Measurements from ENCODE around the gene FBXW7.
"Not testable (repeated sequence)": the region's sequence is repeated elsewhere in the genome, so short reads cannot be mapped to it uniquely, and the experiment has no call there.

FBXW7 gene, protein sequence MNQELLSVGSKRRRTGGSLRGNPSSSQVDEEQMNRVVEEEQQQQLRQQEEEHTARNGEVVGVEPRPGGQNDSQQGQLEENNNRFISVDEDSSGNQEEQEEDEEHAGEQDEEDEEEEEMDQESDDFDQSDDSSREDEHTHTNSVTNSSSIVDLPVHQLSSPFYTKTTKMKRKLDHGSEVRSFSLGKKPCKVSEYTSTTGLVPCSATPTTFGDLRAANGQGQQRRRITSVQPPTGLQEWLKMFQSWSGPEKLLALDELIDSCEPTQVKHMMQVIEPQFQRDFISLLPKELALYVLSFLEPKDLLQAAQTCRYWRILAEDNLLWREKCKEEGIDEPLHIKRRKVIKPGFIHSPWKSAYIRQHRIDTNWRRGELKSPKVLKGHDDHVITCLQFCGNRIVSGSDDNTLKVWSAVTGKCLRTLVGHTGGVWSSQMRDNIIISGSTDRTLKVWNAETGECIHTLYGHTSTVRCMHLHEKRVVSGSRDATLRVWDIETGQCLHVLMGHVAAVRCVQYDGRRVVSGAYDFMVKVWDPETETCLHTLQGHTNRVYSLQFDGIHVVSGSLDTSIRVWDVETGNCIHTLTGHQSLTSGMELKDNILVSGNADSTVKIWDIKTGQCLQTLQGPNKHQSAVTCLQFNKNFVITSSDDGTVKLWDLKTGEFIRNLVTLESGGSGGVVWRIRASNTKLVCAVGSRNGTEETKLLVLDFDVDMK

DNA sequence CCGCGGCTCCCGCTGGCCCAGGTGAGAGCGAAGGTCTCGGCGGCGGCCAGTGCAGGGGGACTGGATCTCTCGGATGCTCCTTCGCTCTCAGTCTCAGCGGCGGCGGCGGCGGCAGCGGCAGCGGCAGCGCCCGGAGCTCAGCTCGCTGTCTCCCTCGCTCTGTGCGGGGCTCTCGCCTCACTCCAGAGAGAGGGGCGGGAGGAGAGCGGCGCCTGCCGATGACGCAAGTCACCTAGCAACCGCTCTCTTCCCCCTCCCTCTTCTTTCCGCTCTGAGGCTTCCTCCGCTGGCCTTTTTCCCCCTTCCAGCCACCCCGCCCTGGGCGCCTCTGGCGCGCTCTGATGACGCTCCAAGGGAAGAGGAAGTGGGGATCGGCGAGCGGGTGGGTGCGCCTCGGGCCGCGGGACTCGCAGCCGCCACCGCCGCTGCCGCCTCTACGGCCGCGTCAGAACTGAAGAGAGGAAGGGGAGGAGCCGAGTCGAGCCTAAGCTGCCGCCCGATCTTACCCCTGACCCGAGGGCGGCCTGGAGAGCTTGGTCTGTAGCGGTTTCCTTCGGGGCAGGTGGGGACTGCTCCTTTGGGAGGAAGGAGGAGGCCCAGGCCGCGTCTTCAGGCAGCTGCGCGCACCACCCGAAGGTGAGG is at the start of gene FBXW7:
TSS of gene FBXW7 (minus strand) at position 190 of the 642 bp plus-strand sequence. CDS start 124,289 bp downstream, outside the sequence.
- peak; percentile 100 for DNase-seq

DNA sequence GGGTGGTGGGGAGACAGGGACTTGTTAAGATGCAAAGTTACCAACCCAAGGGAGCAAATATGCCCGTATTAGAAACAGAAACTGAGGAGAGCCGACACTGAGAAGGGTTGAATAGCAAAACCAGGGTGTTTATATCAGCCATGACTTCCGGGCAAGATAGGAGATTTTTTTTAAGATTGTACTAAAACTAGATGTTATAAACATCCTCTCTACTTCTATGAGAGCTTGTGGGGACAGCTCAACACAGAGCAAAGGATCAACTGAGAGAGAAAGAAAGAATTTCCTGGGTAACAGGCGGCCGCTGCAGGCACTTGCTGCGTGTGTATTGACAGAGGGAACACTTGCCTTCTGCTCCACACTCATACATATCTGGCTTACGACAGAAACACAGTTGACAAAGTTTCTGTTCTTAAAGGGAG is 49.1 kb upstream of the FBXW7 start:
- no peak for DNase-seq

DNA sequence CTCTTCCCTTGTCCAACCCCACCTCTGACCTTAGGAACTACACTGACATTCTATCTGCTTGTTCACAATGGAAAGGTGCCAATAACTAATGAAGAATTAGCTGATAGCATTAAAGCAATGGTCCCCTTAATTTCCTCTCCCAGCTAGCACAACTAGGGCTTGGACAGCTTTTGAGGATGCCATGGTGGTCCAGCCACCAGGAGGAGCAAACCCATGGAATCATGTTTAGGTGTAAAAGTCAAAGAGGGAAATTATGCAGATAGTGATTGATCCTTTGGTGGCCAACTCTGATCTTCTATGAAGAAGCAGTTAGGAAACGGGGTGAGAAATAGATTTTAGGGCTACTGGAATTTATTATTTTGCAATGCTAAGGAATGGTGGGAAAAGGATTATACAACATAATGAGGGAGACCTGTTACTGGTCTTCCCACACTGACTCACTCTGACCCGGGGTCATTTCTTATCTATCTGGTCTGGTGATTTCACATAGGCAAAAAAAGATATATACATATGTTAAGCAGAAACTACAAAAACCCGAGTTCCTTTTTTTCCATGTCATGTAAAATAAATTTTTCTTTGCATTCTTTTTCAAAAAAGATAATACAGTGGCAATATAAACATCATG is 45.8 kb upstream of the FBXW7 start:
- DNase-seq, result no peak

DNA sequence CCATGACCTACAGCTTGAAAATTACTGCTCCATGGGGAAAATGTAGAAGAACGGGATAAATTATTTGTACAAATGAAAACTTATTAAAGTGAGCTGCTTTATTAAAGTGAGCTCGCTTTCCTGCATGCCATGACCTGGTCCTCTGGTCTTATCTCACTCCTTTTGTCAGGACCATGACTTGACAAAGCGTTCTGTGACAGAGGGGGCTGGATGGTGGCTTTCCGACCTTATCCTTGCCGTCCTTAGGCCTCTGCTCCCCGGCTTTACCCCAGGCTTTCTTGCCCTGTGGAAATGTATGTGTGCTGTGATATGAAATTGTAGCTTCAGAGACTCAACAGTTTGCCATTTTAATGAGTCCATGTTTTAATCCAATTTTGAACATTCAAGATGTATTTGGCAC is 44.0 kb upstream of the FBXW7 start:
- no peak for DNase-seq

DNA sequence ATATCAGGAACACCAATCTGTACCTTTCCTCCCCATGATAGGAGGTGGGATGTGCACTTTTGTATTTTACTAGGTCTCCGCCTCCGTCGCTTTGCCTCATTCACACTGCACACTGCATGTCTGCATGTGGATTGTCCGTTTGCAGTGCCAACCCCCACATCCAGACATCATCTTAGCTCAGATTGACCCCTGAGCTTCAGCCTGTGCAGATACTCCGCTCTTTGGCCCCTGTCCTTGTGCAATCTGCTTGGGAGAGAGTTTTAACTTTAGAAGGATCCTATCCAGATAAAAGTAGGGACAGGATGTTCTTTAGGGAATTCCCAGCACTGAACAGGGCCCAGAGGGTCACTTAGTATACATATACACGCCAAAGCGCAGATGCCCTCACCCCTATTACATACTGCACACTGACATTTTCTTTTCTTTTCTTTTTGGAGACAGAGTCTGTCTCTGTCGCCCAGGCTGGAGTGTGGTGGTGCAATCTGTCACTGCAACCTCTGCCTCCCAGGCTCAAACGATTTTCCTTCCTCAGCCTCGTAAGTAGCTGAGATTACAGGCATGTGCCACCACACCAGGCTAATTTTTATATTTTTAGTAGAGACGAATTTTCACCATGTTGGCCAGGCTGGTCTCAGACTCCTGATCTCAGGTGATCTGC is 43.3 kb upstream of the FBXW7 start:
- no peak for DNase-seq

DNA sequence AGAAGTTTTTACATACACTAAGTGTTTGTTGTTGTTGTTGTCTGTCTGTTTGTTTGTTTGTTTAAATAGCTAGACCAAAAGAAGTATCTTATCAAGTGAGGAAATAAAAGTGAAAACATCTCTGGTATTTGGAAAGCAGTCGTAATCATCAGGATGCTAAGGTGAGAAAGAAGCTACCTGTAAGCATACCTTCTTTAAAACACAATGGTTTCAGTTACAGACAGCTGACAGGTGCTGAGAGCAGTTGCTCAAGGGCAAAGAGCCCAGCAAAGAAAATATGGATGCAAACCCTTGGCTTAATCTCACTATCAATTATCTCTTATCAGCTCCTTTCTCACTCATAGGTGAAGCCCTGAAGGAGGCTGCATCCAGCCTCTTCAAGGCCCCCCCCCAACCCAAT is 42.8 kb upstream of the FBXW7 start:
- DNase-seq, result no peak

DNA sequence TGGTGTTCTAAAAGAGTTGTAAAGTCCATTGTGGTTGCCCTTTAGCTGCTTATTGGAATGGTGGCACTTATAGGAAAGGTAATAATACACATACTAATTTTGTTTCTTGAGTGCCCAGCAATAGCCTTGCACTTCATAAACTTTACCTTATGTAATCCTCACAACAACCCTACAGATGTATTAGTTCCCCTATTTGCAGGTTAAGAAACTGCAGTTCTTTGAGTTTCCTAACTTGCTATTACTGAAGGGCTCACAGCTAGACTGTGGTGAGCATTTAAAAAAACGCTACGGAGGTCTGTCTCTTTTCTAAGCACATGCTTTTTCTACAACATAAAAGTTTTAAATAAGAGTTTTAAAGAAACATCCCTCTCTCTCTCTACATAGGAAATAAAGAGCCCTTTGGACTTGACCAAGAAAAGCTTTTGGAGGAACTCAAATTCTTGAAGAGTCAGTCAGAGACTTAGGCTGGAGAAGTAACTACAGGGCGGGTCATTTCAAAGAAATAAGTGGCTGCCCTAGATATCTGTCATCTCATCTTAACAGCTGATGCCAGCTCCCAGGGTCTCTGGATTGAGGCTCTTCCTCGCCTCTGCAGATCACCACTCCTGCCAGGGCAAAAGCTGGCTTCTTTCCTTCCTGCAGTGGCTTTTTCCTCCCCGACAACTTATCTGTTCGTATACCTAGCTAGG is 42.0 kb upstream of the FBXW7 start:
- DNase-seq, result no peak

DNA sequence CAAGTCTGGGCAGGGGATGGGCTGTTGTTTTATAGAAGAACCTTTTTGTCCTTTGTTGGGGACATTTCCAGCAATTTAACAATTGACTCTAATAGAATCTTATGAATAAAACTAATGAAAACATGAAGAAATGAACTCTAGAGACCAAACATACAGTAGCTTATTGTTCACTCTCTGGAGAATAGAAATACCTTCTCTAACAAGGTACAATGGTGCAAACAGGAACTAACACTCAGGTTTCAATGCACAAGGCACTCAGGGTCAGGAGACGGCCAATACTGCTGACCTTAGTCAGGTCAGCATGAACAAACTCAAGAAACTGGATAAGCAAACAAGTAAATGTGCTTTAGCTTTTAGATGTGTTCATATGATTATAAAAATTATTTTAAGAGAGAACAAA is 39.6 kb upstream of the FBXW7 start:
- no peak for DNase-seq

DNA sequence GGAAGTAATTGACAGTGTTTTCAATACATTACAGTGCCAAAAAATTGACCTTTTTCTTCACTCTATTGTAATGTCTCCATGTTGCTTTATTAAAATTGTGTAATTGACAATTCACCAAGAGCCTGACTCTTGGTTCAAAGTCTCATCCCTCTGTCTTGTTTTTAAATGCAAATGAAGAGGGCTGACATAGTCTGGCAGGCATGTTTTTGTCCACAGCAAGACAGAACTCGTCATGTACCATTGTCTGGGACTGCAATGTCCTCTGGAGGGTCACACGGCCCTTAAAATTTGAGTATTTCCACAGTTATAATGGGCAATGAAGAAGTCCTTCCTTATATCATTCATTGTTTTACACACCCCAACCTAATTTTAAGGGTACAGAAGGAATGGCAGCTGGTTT is 38.0 kb upstream of the FBXW7 start:
- DNase-seq, result no peak

DNA sequence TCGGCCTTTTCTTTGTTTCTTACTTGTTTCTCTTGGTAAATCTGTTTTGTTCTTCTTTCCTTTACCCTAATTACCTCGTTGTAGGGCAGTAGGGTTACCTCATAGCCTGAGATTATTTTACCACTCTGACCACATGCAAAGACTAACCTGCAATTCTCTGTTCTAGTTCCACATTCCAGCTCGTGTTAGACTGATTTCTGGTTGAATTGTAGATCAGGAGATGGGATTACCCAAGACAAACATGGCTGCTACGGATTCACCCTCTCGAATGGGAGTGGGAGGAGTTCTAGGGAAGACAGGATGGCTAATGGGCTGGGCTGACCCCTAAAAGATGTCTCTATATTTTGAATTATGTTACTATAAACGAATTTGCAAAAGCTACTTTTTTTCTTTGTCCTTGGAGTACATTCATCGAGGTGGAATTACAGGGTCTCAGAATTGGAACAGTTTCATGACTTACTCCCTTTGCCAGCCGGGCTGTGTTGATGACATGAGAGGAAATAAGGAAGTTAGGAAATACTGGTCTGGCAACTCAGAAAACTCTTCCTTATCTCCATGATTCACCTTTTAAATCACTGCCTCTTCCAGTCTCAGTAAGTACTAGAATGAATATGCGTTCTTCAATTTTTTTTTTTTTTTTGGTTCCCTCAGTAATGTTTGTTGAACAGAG is 36.7 kb upstream of the FBXW7 start:
- DNase-seq, result no peak

DNA sequence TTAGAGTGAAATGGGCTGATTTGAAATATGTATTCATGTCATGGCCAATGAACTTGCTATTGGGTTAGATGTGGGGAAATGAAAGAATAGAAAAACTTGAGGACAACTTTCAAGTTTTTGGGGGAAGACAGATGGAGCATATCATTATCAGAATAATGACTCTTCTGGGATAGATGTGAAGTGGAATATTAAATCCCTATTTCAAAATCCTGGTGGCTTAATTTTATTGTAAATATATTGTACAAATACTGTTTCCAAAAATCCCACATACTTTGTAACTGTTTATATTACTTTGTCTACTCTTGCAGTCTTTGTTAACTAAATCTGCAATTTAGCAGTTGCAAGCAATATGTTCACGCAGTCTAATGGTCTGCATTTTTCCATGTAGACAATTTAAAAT is 35.9 kb upstream of the FBXW7 start:
- no peak for DNase-seq

DNA sequence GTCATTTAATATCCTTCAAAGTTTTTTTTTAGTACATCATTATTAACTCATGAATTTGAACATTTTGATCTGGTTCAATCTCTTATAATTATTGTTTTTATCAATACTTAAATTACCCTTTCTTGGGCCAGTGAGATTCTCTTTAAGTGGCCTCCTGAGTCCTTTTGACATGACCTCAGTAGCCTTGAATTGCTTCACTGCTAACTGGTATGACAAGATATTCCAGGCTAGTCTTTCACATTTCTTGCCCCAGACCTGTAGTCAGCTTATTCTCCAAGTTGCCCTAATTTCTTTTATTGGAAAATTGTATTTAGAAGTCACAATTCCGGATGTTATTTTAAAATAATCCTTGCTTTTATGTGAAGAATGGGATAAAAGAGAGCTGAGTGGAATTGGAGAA is 35.4 kb upstream of the FBXW7 start:
- DNase-seq, result no peak

DNA sequence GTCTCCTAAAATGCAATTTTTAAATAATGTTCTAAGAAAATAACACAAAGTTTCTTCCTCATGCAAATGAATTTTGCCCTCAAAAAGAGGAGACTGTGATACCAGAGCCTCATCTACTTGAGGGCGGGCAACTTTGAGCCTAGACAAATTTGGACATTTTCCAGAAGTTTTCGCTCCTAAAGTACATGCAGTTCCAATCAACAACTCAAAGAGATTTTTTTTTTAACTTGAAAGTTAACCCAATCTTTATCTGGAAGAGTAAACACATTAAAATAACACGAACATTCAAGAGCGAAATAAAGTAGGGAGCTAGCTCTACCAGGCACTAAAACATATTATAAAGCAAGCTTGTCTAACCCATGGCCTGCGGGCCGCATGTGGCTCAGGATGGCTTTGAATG is 29.4 kb upstream of the FBXW7 start:
- no peak for DNase-seq

DNA sequence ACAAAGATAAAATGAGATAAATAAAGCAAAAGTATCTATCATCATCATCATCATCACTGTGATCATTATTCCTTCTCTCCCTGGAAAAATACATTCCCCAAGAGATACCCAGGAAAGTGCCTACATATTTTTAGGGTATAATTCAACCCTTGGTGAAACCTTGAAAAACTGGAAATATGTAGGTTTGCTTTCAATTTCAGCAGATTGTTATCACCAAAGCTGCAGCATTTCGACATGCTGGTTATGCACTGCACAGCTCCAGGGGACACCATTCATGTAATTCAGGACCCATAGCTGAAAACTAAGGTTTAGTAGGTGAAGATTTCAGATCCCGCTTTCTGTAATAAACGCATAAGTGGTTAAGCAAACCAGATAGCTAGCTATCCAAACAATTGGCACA is 28.4 kb upstream of the FBXW7 start:
- no peak for DNase-seq

DNA sequence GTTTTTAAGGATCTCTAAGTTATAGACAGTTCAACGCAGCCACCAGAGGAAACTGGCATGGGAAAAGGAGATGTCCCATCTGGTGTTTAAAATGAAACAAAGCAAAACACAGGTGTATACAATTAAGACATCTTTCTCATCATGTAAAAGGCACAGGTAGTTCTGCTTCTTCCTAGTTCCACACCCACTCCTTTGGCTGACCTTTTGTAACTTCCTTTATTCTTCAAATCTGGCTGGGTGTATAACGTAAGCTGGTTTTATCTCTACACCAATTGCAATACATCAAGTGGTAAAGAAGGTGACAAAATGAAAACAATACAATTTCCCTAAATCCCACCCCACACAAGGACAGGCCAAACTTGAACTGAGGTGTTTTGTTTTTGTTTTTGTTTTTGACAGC is 27.3 kb upstream of the FBXW7 start:
- DNase-seq, result no peak

DNA sequence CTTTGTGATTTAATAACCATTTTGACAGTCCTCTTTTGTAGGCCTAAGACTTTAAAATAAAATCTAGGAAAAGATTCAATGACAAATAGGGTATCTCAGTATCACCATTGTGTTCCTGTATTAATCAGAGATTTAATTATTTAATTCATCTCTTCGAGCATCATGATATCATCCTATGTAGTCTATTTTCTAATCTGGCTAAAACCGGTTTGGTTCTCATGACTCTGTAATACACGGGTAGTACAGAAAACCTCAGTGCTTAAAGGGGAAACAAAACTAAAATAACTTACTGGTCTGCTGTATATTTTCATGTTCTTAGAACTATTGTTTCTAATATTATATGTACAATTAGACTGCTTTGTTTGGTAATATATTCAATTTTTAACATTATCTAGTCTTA is 23.7 kb upstream of the FBXW7 start:
- no peak for DNase-seq

DNA sequence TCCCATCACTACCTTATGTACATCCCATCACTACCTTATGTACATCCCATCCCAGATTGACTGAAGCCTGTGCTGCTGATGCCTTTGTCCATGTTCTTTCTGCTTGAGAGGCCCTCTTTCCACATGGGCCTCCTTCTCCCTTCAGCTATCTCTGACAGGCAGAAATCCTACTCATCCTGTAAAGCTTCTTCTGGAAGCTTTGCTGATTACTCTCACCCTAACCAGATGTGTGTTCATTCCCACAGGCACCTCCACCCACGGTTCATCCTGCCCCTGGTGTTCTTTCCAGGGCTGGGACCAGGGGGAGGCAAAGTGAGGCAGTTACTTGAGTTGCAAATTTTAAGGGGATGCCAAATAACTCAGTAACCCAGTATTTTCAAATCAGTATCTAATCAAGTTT is 22.5 kb upstream of the FBXW7 start:
- DNase-seq, result no peak

DNA sequence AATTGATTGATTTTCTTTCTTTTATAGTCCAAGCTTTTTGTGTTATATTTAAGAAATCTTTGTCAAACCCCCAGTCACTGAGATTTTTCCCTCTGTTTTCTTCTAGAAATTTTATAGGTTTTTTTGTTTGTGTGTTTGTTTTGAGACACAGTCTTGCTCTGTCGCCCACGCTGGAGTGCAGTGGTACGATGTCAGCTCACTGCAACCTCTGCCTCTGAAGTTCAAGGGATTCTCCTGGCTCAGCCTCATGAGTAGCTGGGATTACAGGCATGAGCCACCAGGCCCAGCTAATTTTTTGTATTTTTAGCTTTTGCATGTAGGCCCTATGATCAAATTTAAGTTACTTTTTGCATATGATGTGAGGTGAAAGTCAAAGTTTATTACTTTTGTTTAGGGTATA is 20.9 kb upstream of the FBXW7 start:
- DNase-seq, result no peak

DNA sequence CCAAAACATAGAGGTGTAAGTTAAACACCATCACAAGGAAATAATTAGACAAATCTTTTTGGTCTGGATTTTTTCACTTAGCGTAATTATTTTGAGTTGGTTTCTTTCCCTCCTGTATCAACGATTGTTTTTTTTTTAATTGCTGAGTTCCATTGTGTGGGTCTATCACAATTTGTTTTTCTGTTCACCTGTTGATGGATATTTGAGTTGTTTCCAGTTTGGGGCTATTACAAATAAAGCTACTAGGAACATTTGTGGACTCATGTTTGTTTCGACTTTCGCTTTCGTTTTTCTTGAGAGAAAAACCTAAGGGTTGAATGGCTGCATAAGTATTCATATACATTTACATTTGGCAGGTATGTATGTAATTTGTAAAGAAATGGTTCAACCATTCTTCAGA is 20.4 kb upstream of the FBXW7 start:
- no peak for DNase-seq

DNA sequence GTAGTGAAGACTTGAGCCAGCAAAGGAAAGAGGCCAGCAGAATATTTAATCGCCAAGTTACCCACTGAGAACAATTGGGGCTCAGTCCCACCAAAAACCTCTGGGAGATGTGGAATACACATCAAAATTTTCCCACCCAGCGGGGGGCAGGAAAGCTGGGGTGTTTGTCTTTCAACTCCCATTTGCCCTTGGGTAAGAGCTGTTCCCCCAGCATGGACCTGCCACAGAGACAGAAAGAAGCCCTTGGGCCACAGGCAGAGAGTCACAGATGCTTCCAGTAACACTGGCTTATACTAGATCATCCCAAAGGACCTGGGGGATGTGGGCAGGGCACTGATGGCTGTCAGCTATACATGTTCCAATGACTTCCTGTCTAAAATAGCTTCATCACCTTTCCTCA is 18.9 kb upstream of the FBXW7 start:
- DNase-seq, result no peak

DNA sequence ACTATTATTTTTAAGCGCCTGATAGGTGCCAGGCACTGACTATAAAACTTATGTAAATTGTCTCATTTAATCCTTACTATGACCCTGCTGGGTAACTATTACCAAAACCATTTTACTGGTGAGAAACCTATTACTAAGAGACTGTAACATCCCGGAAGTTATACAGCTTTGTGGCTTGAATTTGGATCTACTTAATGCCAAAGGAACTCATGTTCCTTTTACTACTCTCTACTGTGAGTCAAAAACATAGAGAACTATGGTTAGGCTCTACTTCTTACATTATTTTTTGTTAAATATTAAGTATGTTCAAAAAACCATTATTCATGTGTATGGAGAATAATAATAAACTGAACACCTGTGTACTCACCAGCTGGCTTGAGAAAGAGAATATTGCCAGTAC is 14.8 kb upstream of the FBXW7 start:
- DNase-seq, result not testable (repeated sequence)

DNA sequence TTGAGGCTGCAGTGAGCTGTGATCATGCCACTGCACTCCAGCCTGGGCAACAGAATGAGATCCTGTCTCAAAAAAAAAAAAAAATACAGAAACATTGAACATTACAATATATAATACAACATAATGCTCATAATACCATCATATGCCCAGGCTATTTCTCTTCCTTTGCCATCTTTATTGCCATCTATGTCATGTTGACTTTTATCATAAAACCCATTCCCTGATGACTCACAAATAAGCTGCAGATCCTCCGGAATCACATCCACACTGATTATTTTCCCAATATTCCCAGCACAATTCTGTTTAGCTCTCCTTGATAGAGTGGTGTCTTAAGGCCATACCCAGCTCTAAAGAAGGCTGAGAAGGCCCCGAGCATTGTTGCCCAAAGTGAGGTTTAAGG is 9.2 kb upstream of the FBXW7 start:
- no peak for DNase-seq

Measured in activated effector memory CD4-positive, alpha-beta T cell treated with anti-CD3 and anti-CD28 coated beads, Interleukin-2, amount 50 U/mL, for 16 hours (primary cell).